GM12892 (cell line): ENCODE data around the gene SNX22.

Experiments used
- POLR2A ChIP-seq: IDR thresholded peaks from 2 replicates; pipeline ENCODE4 v1.6.1; 2011; ENCODE audit warnings: low read depth, low read length, control low read depth
- POLR2AphosphoS5 ChIP-seq: IDR thresholded peaks from 2 replicates; pipeline ENCODE4 v1.6.1; 2011; ENCODE audit warnings: low read depth, low read length, control low read depth
- TAF1 ChIP-seq: IDR thresholded peaks from 2 replicates; pipeline ENCODE4 v1.6.1; 2011; ENCODE audit warnings: low read depth, mild to moderate bottlenecking, control low read depth, low read length, borderline replicate concordance

DNA sequence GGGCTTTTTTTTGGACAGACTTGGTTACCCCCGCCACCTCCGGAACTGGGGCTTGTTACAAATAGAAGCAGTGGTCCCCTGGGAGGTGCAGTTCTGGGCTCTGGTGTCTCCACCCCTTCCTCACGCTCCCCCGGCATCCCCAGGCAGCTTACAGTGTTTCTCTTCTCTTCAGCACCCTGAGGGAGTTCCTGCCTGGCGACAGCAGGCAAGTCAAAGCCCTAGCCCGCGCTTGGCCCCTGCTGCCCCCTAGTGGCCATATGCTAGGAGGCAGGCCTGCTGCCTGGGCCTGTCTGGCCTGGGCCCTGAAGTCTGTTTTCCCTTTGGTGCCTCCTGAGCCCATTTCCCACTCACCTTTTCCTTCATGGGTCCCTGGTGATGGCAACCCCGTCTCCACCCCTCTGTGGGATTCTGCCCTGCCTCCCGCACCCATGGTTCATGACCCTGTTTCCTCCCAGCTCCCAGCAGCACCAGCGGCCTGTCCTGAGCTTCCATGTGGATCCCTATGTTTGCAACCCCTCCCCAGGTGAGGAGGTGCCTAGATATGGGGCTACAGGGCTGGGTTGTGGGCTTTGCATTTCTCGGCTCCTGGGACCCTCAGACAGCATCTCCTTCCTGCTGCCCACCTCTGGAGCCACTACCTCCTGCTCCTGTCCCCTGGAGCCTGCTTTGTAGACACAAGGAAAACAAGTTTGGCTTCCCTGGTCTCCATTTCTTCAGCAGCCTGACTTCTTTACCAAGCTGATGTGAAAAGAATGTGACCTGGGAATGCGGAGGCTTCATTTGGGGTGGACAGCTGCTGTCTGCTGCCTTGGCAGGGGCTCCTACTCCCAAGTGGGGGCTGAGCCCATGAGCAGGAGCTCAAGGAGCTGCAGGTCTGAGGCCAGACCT lies 2.2 kb downstream of the SNX22 start:
- TF ChIP-seq POLR2AphosphoS5, result peak; percentile 48; the same call in 1 of the 2 replicates
- TF ChIP-seq TAF1, result no peak
- TF ChIP-seq POLR2A, result no peak
